SKM-1 (cell line): ENCODE data around the gene MTMR1.

Source experiments
- DNase-seq: peaks from one replicate; lab custom pipeline; 2025; ENCODE audit not compliant: unreplicated experiment; lab: John Stamatoyannopoulos, UW

Gene MTMR1

GRCh38 chrX:150692831-150693724 is at the start of gene MTMR1:
MTMR1 (plus strand) TSS chrX:150693396; CDS start chrX:150693531, 135 bp downstream.
- DNase-seq, result no peak

DNA sequence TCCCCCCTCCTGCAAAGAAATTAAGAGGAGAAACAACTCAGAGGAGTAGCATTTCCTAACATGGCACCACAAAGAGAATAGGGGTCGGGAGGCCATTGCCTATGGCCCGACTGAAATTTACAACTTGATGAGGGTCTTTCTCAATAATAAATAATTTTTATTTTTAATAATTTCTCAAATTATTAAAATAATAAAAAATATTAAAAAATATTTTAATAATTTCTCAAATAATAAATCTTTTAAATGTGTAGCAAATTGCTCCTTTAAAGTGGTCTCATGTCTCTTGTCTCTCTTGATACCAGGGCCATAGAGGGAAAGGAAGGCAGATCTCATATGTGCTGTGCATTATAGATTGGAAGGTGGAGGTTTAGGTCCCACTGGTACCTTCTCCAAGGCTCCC is 49.2 kb upstream of the MTMR1 start:
- no peak for DNase-seq

GRCh38 chrX:150644422-150644821 is 48.8 kb upstream of the MTMR1 start:
- no peak for DNase-seq

GRCh38 chrX:150647331-150647730 is 45.9 kb upstream of the MTMR1 start:
- DNase-seq, result no peak

DNA sequence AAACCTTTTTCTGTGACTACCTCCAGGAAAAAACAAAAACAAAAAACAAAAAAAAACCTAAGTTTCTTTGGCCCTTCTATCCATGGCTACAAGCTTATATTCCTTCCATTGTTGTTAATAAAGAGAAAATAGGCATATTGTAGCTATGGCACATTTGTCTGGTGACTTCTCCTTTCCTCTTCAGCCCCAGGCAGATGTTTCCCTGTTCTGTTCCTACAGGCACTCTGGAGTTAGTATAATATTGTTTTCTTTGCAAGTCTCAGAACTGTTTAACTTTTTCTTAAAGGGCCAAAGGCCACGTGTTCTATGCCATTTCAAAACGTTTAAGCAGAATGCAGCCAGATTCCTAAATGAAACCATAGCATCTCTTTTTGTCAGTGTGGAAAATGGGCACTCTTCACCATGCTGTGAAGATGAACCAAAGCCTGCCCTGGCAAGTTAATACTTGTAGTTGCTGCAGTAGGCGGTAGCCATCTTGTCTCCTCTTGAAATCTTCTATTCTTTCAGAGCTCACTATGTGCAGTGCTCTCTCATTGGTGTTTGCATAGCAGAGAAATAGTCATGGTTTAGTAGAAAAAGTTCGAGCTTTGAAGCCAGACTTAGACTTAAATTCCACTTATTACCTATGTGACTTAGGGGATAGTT is 44.8 kb upstream of the MTMR1 start:
- DNase-seq, result no peak

- DNase-seq, result no peak
Measured at GRCh38 chrX:150649096-150649870, 43.9 kb upstream of the MTMR1 start.

DNA sequence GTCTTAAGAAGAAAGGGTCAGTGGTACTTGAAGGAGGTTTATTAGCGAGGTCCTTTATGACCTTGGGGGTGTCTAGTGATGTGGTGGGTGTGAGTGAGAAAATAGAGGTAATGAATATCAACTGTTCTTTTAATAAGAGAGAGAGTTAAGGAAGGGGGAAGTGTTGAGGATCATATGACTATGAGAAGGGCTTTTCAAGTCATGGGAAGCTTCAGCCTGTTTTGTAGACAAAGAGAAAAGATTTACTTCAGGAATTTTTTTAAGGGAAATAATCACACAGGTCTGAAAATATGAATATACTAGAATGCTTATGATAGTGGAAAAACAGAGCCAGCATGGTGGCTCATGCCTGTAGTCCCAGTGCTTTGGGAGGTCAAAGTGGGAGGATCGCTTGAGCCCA is 41.3 kb upstream of the MTMR1 start:
- DNase-seq, result no peak

DNA sequence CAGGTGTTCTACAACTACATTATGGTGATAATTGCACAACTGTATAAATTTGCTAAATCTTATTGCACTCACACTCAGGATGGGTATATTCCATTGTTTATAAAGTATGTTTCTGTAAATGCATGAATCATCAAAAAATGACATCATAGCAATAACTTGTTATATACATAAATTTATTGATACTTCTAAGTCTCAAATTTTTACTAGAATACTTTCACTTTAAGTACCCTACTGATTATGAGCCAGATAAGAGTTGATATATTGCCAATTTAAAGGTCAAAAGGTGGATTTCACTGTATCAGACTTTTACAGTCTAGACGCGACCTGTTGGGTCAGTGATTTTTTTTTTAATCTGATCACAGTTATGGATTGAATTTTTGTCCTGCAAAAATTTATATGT is 37.4 kb upstream of the MTMR1 start:
- no peak for DNase-seq

- no peak for DNase-seq
Measured at GRCh38 chrX:150663073-150663472, 30.1 kb upstream of the MTMR1 start.

GRCh38 chrX:150664290-150664689 is 28.9 kb upstream of the MTMR1 start:
- DNase-seq, result no peak

- DNase-seq, result no peak
Measured at GRCh38 chrX:150676221-150676620, 17.0 kb upstream of the MTMR1 start.

- no peak for DNase-seq
Measured at GRCh38 chrX:150680974-150681373, 12.2 kb upstream of the MTMR1 start.

- no peak for DNase-seq
Measured at GRCh38 chrX:150683112-150683511, 10.1 kb upstream of the MTMR1 start.

DNA sequence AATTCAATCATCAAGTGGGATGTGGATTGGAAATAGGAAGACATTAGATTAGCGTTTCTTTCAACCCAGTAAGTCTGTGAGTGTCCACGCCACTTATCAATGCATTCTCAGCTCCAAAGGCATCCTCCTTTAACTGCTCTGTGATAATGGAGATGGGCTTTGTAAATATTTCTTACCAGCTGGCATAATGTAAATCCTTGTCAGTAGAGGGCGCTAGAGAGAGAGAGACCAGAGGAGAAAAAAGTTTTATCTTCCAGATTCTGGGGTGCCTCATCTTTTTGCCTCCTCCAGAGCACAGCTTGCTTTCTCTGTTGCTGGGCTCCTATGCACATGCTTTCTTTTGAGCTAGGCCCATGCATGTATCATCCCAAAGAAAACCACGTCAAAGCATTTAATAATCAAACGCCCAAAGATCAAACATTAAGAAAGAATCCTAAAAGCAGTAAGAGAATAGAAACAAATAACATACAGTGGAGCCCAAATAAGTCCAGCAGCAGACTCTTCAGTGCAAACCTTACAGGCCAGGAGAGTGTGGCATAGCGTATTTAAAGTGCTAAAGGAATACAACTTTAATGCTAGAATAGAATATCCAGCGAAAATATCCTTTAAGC is 9.6 kb upstream of the MTMR1 start:
- DNase-seq, result peak; percentile 3

DNA sequence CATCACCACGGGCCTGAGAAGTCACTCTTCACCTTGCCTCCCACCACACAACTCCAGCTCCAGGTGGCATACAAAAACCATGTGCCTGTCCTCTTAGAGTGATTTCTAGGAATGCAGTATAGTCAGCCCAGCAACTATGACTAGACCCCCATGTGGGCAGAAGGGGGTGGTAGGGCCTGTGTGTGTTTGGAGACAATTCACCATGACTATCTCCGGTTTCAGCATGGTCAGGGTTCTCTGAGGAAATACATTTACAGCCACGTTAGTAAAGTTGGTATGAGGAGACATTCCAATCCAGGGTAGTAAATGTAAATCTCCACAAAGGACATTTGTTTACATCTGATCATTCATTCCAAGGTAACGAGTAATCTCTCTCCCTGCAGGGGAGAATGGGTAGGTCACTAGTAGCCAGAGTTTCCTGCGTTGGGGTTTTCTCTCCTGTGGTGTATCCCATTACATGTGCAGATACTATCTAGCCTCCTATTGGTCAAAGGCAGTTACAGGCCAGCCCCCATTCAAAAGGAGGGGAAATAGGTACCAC is 4.2 kb upstream of the MTMR1 start:
- DNase-seq, result no peak

GRCh38 chrX:150690126-150690525 is 3.1 kb upstream of the MTMR1 start:
- no peak for DNase-seq

- DNase-seq, result no peak
Measured at GRCh38 chrX:150692296-150692695, 900 bp upstream of the MTMR1 start.

- no peak for DNase-seq
Measured at GRCh38 chrX:150693725-150694574, 754 bp downstream of the MTMR1 start.

- DNase-seq, result no peak
Measured at GRCh38 chrX:150694738-150695410, 1.7 kb downstream of the MTMR1 start.

DNA sequence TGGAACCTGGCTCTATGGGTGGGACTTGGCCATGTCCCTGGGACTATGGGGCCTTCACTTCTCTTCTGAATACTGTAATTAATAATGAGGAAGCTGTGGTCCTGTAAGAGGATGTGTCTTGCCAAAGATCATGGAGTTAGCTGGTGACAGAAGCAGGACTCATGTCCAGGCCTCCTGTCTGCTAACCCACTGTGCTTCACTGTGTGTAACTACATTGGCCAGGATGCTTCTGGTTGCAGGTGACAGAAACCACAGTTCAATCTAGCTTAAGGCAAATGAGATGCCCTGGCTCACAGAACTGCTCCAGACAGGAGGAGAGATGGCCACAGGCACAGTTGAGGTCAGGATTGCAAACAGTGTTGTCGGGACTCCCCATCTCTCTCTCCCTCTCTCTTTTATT is 3.1 kb downstream of the MTMR1 start:
- no peak for DNase-seq
